HEK293T (cell line): ENCODE results near the gene GTF3A.

Experiments used
- BHLHE40 ChIP-seq: fragments of 450-650 bp; IDR thresholded peaks from 2 replicates; pipeline ENCODE4 v1.6.1; 2016; ENCODE audit warnings: mild to moderate bottlenecking, moderate library complexity, borderline replicate concordance
- FOXA1 ChIP-seq: fragments of 450-650 bp; IDR thresholded peaks from 2 replicates; pipeline ENCODE4 v1.6.1; 2016; ENCODE audit warnings: mild to moderate bottlenecking
- FOXK2 ChIP-seq: fragments of 450-650 bp; IDR thresholded peaks from 2 replicates; pipeline ENCODE4 v1.6.1; 2016; ENCODE audit warnings: mild to moderate bottlenecking
- SP1 ChIP-seq: fragments of 450-650 bp; IDR thresholded peaks from 2 replicates; pipeline ENCODE4 v1.6.1; 2017

DNA sequence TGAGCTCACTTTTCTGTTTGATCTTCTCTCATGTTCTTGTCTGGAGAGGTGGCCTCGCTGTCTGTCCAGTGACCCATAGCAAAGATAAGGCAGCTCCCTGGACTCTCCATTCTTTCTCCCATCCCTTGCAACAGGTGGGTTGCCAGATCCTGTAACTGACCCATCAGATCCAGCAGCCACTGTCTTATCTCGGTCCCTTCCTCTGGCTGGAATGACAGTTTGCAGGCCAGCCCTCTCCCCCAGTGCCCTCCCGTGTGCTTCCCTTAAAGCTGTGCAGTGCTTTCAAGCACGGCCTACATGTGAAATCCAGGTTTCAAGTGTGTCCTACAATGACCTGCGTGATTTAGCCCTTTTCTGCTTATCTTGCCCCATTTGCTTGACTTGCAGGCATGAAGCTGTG, 3.7 kb downstream of the GTF3A start:
- TF ChIP-seq BHLHE40 (no peak), FOXA1 (no peak), SP1 (no peak), FOXK2 (no peak)
